ENCODE results near the gene FUT3. TPM values are rescaled to one million over a fixed set of nuclear protein-coding genes. Genes with fewer than 3 reads are reported as not detected.

The FUT3 gene
- total and polyA plus RNA-seq, 2 experiments from 2014 or later: 0.45 TPM; not detected in 1

- Histone ChIP-seq H3K4me1 (ENCODE audit: insufficient read depth) (peaks cover 15% of the 10 kb centered on the region), H3K36me3 (replicated peaks; ENCODE audit: insufficient read depth, low read depth) (no peaks in the 10 kb centered on the region), H3K79me2 (no peaks in the 10 kb centered on the region), H2AFZ (no peak overlapping the region), H3K4me2 (no peak overlapping the region), H4K20me1 (ENCODE audit: insufficient read depth, poor library complexity, severe bottlenecking) (no peaks in the 10 kb centered on the region), H3K9me2 (replicated peaks; ENCODE audit: insufficient read depth) (no peaks in the 10 kb centered on the region), H3K9me3 (ENCODE audit: low read depth) (no peaks in the 10 kb centered on the region), H3K4me3 (no peak overlapping the region), H3K27ac (no peak overlapping the region), H3K27me3 (no peaks in the 10 kb centered on the region)
- TF ChIP-seq CTCF (IDR thresholded peaks at IDR 0.05; ENCODE audit: poor library complexity): no peak
- TF ChIP-seq EZH2phosphoT487 (IDR thresholded peaks at IDR 0.05; ENCODE audit: low read depth, severe bottlenecking, unreplicated experiment): no peak
- TF ChIP-seq EZH2 (IDR thresholded peaks at IDR 0.05; ENCODE audit: borderline replicate concordance): no peak
- DNase-seq (ENCODE audit: low spot score): no peak
- WGBS (ENCODE audit: low lambda C conversion rate, missing lambda C conversion rate): 79% methylated on average over 9 of the region's 9 CpGs
Observed at GRCh38 chr19:5882421-5882968, 31.2 kb upstream of the FUT3 start.

- H3K9me3 ChIP-seq (ENCODE audit: low read depth): no peaks in the 10 kb centered on the region
- DNase-seq (ENCODE audit: low spot score): no peak
- no peaks in the 10 kb centered on the region for H3K79me2 ChIP-seq
- H3K4me2 ChIP-seq: no peak overlapping the region
- no peaks in the 10 kb centered on the region for H3K36me3 ChIP-seq (replicated peaks; ENCODE audit: insufficient read depth, low read depth)
- WGBS (ENCODE audit: low lambda C conversion rate, missing lambda C conversion rate): 72% methylated on average over 19 of the region's 19 CpGs
- H4K20me1 ChIP-seq (ENCODE audit: insufficient read depth, poor library complexity, severe bottlenecking): no peaks in the 10 kb centered on the region
- no peak for TF ChIP-seq CTCF (IDR thresholded peaks at IDR 0.05; ENCODE audit: poor library complexity)
- no peak for TF ChIP-seq EZH2phosphoT487 (IDR thresholded peaks at IDR 0.05; ENCODE audit: low read depth, severe bottlenecking, unreplicated experiment)
- no peak for TF ChIP-seq EZH2 (IDR thresholded peaks at IDR 0.05; ENCODE audit: borderline replicate concordance)
- no peak overlapping the region for H2AFZ ChIP-seq
- H3K27ac ChIP-seq: no peak overlapping the region
- H3K9me2 ChIP-seq (replicated peaks; ENCODE audit: insufficient read depth): no peaks in the 10 kb centered on the region
- H3K4me3 ChIP-seq: no peak overlapping the region
- peaks cover 15% of the 10 kb centered on the region for H3K4me1 ChIP-seq (ENCODE audit: insufficient read depth)
- H3K27me3 ChIP-seq: no peaks in the 10 kb centered on the region
Observed at GRCh38 chr19:5881543-5882299, 30.5 kb upstream of the FUT3 start.

GRCh38 chr19:5880604-5881078 is 29.4 kb upstream of the FUT3 start:
- no peak for TF ChIP-seq CTCF (IDR thresholded peaks at IDR 0.05; ENCODE audit: poor library complexity)
- no peak for TF ChIP-seq EZH2phosphoT487 (IDR thresholded peaks at IDR 0.05; ENCODE audit: low read depth, severe bottlenecking, unreplicated experiment)
- no peak for TF ChIP-seq EZH2 (IDR thresholded peaks at IDR 0.05; ENCODE audit: borderline replicate concordance)
- H4K20me1 ChIP-seq (ENCODE audit: insufficient read depth, poor library complexity, severe bottlenecking): no peaks in the 10 kb centered on the region
- H3K36me3 ChIP-seq (replicated peaks; ENCODE audit: insufficient read depth, low read depth): no peaks in the 10 kb centered on the region
- 19% methylated on average over 14 of the region's 15 CpGs for WGBS (ENCODE audit: low lambda C conversion rate, missing lambda C conversion rate)
- H3K4me1 ChIP-seq (ENCODE audit: insufficient read depth): peaks cover 15% of the 10 kb centered on the region
- no peaks in the 10 kb centered on the region for H3K9me2 ChIP-seq (replicated peaks; ENCODE audit: insufficient read depth)
- peak overlapping the region; percentile 55 for H3K27ac ChIP-seq
- no peak overlapping the region for H3K4me3 ChIP-seq
- H3K4me2 ChIP-seq: peak overlapping the region; percentile 66
- H3K79me2 ChIP-seq: no peaks in the 10 kb centered on the region
- H2AFZ ChIP-seq: no peak overlapping the region
- no peaks in the 10 kb centered on the region for H3K27me3 ChIP-seq
- H3K9me3 ChIP-seq (ENCODE audit: low read depth): no peaks in the 10 kb centered on the region
- peak; percentile 84 for DNase-seq (ENCODE audit: low spot score)
